ENCODE results near the gene ACP5.

DNA sequence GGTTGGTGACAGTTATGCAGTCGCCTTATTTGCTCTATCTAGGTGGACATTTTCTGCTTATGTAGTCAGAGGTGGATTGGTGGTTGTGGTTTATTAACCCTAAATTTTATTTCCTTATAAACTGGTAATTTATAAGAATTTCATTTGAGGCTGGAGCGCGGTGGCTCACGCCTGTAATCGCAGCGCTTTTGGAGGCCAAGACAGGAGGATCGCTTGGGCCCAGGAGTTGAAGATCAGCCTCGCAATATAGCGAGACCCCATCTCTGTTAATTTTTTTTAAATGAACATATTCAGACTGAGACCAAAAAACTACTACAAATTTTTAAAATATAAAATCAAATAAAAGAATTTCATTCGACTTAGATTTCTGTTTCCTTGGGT, 20.6 kb upstream of the ACP5 start:
- TF ChIP-seq, protein P1, sequence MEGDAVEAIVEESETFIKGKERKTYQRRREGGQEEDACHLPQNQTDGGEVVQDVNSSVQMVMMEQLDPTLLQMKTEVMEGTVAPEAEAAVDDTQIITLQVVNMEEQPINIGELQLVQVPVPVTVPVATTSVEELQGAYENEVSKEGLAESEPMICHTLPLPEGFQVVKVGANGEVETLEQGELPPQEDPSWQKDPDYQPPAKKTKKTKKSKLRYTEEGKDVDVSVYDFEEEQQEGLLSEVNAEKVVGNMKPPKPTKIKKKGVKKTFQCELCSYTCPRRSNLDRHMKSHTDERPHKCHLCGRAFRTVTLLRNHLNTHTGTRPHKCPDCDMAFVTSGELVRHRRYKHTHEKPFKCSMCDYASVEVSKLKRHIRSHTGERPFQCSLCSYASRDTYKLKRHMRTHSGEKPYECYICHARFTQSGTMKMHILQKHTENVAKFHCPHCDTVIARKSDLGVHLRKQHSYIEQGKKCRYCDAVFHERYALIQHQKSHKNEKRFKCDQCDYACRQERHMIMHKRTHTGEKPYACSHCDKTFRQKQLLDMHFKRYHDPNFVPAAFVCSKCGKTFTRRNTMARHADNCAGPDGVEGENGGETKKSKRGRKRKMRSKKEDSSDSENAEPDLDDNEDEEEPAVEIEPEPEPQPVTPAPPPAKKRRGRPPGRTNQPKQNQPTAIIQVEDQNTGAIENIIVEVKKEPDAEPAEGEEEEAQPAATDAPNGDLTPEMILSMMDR (IDR thresholded peaks at IDR 0.05) = no peak
- no peak for TF ChIP-seq POLR2A (IDR thresholded peaks at IDR 0.05)
